NCI-H1436 (cell line): Measurements from ENCODE around the gene CDK14.

Experiments used
- DNase-seq: peaks from one replicate; lab custom pipeline; 2025; lab: John Stamatoyannopoulos, UW

The CDK14 gene

GRCh38 chr7:90951986-90952954 is 356.1 kb downstream of the CDK14 start:
- DNase-seq = no peak

- no peak for DNase-seq
These were observed 359.6 kb downstream of the CDK14 start for GRCh38 chr7:90955641-90956207.

- no peak for DNase-seq
These were observed 361.8 kb downstream of the CDK14 start for GRCh38 chr7:90957883-90958282.

GRCh38 chr7:90958647-90959046 is 362.5 kb downstream of the CDK14 start:
- no peak for DNase-seq

- no peak for DNase-seq
These were observed 365.1 kb downstream of the CDK14 start for GRCh38 chr7:90961037-90961725.

GRCh38 chr7:90965211-90965610 is 369.1 kb downstream of the CDK14 start:
- DNase-seq = no peak

GRCh38 chr7:90966346-90966745 is 370.2 kb downstream of the CDK14 start:
- no peak for DNase-seq

- DNase-seq = no peak
These were observed 372.8 kb downstream of the CDK14 start for GRCh38 chr7:90968871-90969270.

GRCh38 chr7:90972906-90973550 is 376.9 kb downstream of the CDK14 start:
- DNase-seq = no peak

- no peak for DNase-seq
These were observed 380.9 kb downstream of the CDK14 start for GRCh38 chr7:90977056-90977455.

- no peak for DNase-seq
These were observed 384.4 kb downstream of the CDK14 start for GRCh38 chr7:90980545-90980944.

GRCh38 chr7:90982228-90982627 is 386.1 kb downstream of the CDK14 start:
- no peak for DNase-seq

- no peak for DNase-seq
These were observed 388.6 kb downstream of the CDK14 start for GRCh38 chr7:90984692-90985091.

GRCh38 chr7:90988516-90988915 is 392.4 kb downstream of the CDK14 start:
- DNase-seq = no peak

GRCh38 chr7:90988996-90989765 is 393.1 kb downstream of the CDK14 start:
- no peak for DNase-seq

GRCh38 chr7:90994121-90994520 is 398.0 kb downstream of the CDK14 start:
- DNase-seq = no peak

- no peak for DNase-seq
These were observed 398.5 kb downstream of the CDK14 start for GRCh38 chr7:90994601-90995000.

GRCh38 chr7:90995996-90996395 is 399.9 kb downstream of the CDK14 start:
- no peak for DNase-seq

GRCh38 chr7:90999989-91000979 is 404.2 kb downstream of the CDK14 start:
- no peak for DNase-seq

- DNase-seq = no peak
These were observed 408.9 kb downstream of the CDK14 start for GRCh38 chr7:91005024-91005423.
